A549 (cell line): ENCODE measurements around the gene PDCD10. TPM values are rescaled to one million over a fixed set of nuclear protein-coding genes. Genes with fewer than 3 reads are reported as not detected.
A peak's percentile ranks its signal among the peaks of the same experiment; 100 is the strongest.

Experiments
- ATAC-seq, 2 experiments: fragments of 200-7000 bp in 1 of 2; fragments of >200 bp in 1 of 2; cut with Nextera tagmentation in 1 of 2; cut with Tn5 transposase in 1 of 2; 3 replicates each; pipeline versions ENCODE4 v1.8.0 to v1.9.1; 2018 to 2020; ENCODE audit warnings: mild to moderate bottlenecking in 1 of 2, moderate library complexity in 1 of 2
- CTCF ChIA-PET: fragments of 300-600 bp; sonication (Branson Sonifier 250); formaldehyde crosslinking; extraction: SDS; loops from one replicate; lab custom pipeline; 2021; ENCODE audit warnings: antibody characterized with exemption, inconsistent platforms; lab: Yijun Ruan, JAX
- POLR2A ChIA-PET: fragments of 350-600 bp; formaldehyde crosslinking; extraction: SDS; loops from one replicate; lab custom pipeline; 2021; ENCODE audit warnings: antibody characterized with exemption, inconsistent platforms; lab: Yijun Ruan, JAX
- DNase-seq, 2 experiments: peaks; one replicate each; pipeline versions ENCODE4 v3.0.0 to v3.0.0-alpha.2; 2011 to 2016; ENCODE audit warnings: low read depth in 1 of 2, low spot score in 1 of 2
- FAIRE-seq: peaks from 2 replicates; lab custom pipeline; 2011; peaks lifted over from hg19 to GRCh38; lab: Jason Lieb, UNC
- H3K27ac ChIP-seq, 2 experiments: fragments of >200 bp; sonication (Bioruptor Twin); formaldehyde crosslinking; 3 replicates each; pipeline ENCODE4 v1.5.1; 2016 to 2017
- H3K4me1 ChIP-seq: fragments of >200 bp; sonication (Bioruptor Twin); formaldehyde crosslinking; 3 replicates; pipeline ENCODE4 v1.6.1; 2016
- H3K4me2 ChIP-seq: fragments of >200 bp; sonication (Bioruptor Twin); formaldehyde crosslinking; 3 replicates; pipeline ENCODE4 v1.6.1; 2016
- H3K4me3 ChIP-seq: fragments of >200 bp; sonication (Bioruptor Twin); formaldehyde crosslinking; 3 replicates; pipeline ENCODE4 v1.5.1; 2016
- H3K9me3 ChIP-seq: fragments of >200 bp; sonication (Bioruptor Twin); formaldehyde crosslinking; 3 replicates; pipeline ENCODE4 v1.6.1; 2016
- CBX8 ChIP-seq: fragments of 200-600 bp; sonication (generic); IDR thresholded peaks from 2 replicates; pipeline ENCODE4 v1.6.1; 2016
- EHF ChIP-seq: fragments of 250-450 bp; sonication (Bioruptor Pico); IDR thresholded peaks from 2 replicates; pipeline ENCODE4 v1.5.0; 2020; ENCODE audit warnings: mild to moderate bottlenecking
- EHMT2 ChIP-seq: fragments of 200-600 bp; sonication (generic); IDR thresholded peaks from 2 replicates; pipeline ENCODE4 v1.6.1; 2016; ENCODE audit warnings: antibody characterized with exemption, low read depth, mild to moderate bottlenecking, moderate library complexity
- FOSL2 ChIP-seq, 2 experiments: fragments of 450-650 bp in 1 of 2; fragments of >200 bp in 1 of 2; sonication (Bioruptor Twin) in 1 of 2; formaldehyde crosslinking; IDR thresholded peaks; 2 replicates each; pipeline versions ENCODE4 v1.5.0 to v1.6.1; 2016 to 2020; ENCODE audit warnings: mild to moderate bottlenecking in 1 of 2, moderate library complexity in 1 of 2
- GATA3 ChIP-seq: IDR thresholded peaks from 2 replicates; pipeline ENCODE4 v1.6.1; 2012; ENCODE audit warnings: borderline replicate concordance
- HOXB13 ChIP-seq: fragments of 250-450 bp; sonication (Bioruptor Pico); IDR thresholded peaks from 2 replicates; pipeline ENCODE4 v1.5.0; 2020; ENCODE audit warnings: low read depth, mild to moderate bottlenecking, moderate library complexity
- KDM1A ChIP-seq: fragments of 200-600 bp; sonication (generic); IDR thresholded peaks from 2 replicates; pipeline ENCODE4 v1.6.1; 2016; ENCODE audit warnings: low read depth, mild to moderate bottlenecking
- MAFK ChIP-seq: fragments of 450-650 bp; IDR thresholded peaks from 2 replicates; pipeline ENCODE4 v1.6.1; 2014; ENCODE audit not compliant: partially characterized antibody
- MYC ChIP-seq: IDR thresholded peaks from 2 replicates; pipeline ENCODE4 v1.6.1; 2012; ENCODE audit warnings: mild to moderate bottlenecking, inconsistent platforms, low read length, improper control_type of control experiment, borderline replicate concordance
- PHF8 ChIP-seq: fragments of 200-600 bp; sonication (generic); IDR thresholded peaks from 2 replicates; pipeline ENCODE4 v1.6.1; 2016; ENCODE audit warnings: low read depth, mild to moderate bottlenecking, antibody characterized with exemption, moderate library complexity, borderline replicate concordance
- POLR2A ChIP-seq: IDR thresholded peaks from 2 replicates; pipeline ENCODE4 v1.6.1; 2012; ENCODE audit warnings: mild to moderate bottlenecking, low read length
- RFX5 ChIP-seq: fragments of 450-650 bp; IDR thresholded peaks from 2 replicates; pipeline ENCODE4 v1.7.1; 2014; ENCODE audit warnings: antibody characterized with exemption, mild to moderate bottlenecking, moderate library complexity
- TFCP2L1 ChIP-seq: fragments of 250-450 bp; sonication (Bioruptor Pico); IDR thresholded peaks from 2 replicates; pipeline ENCODE4 v1.5.0; 2021; ENCODE audit warnings: mild to moderate bottlenecking
- TP53 ChIP-seq: fragments of 250-450 bp; sonication (Bioruptor Pico); IDR thresholded peaks from 2 replicates; pipeline ENCODE4 v1.5.0; 2021; ENCODE audit warnings: mild to moderate bottlenecking, moderate library complexity
- ZC3H11A ChIP-seq: fragments of 450-650 bp; IDR thresholded peaks from 2 replicates; pipeline ENCODE4 v1.6.1; 2014; ENCODE audit warnings: antibody characterized with exemption, mild to moderate bottlenecking
- WGBS: methylation state at CpG from one replicate; pipeline ENCODE4 v1.1.6; 2017; ENCODE audit errors: missing lambda C conversion rate; 5-methylcytosine and 5-hydroxymethylcytosine counted together
- polyA plus RNA-seq, 4 experiments: library from polyadenylated mRNA; depleted of rRNA in 3 of 4; stranded (reverse); fragments of >200 nt; fragmentation: RNase III in 1 of 4; extraction: RNeasy Plus Mini Kit Qiagen cat#74134 plus additional on column Dnase treatment in 1 of 4; gene quantifications; 2 replicates in 3 of 4; 3 replicates in 1 of 4; pipeline ENCODE4 v1.2.3, GENCODE V29; 2011 to 2017
- TF ChIP-seq, protein P1 (sequence below): fragments of 200-600 bp; sonication (generic); IDR thresholded peaks from 2 replicates; pipeline ENCODE4 v1.6.1; 2016; ENCODE audit warnings: antibody characterized with exemption, mild to moderate bottlenecking, moderate library complexity
- TF ChIP-seq, protein P2 (sequence below): fragments of 250-450 bp; sonication (Bioruptor Pico); IDR thresholded peaks from 2 replicates; pipeline ENCODE4 v1.5.0; 2020; ENCODE audit warnings: low read depth, mild to moderate bottlenecking, moderate library complexity
- TF ChIP-seq, protein P3 (sequence below): IDR thresholded peaks from 2 replicates; pipeline ENCODE4 v1.6.1; 2012; ENCODE audit warnings: low read depth, borderline replicate concordance

Gene PDCD10
- polyA plus RNA-seq, 2 of the 4 experiments (the other 2 are of a cell fraction): 53.7 to 100 TPM

DNA sequence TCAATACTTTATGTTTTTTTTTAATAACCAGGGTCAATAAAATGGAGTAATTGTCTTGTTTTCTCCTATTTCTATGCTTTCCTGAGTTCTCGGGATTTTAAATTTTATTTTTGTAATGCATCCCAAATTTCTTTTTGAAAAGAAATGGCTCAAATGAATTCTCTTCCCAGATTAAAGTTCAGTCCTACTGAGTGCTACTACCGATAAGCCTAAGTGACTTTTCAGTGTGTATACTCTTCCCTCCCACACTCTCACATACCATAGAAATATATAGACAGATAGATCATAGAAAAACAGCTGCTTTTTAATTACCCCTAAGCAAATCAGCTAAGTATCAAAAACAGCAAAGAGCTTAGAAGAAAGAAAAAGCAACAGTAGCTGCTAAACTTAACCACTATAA, 2.3 kb upstream of the PDCD10 start:
- POLR2A ChIA-PET: no interaction called here
- no peak for TF ChIP-seq POLR2A
- no peak overlapping the region for H3K27ac ChIP-seq
- H3K4me2 ChIP-seq: peak overlapping the region; percentile 93
- H3K4me1 ChIP-seq: peaks cover 23% of the 10 kb centered on the region
- no peak for DNase-seq
- no peak for FAIRE-seq
- H3K9me3 ChIP-seq: no peaks in the 10 kb centered on the region
- WGBS: 70% methylated on average over 2 of the region's 2 CpGs
- CTCF ChIA-PET: no interaction called here
- ATAC-seq: no peak
- no peak overlapping the region; the same call in 2 of the 3 replicates for H3K4me3 ChIP-seq

DNA sequence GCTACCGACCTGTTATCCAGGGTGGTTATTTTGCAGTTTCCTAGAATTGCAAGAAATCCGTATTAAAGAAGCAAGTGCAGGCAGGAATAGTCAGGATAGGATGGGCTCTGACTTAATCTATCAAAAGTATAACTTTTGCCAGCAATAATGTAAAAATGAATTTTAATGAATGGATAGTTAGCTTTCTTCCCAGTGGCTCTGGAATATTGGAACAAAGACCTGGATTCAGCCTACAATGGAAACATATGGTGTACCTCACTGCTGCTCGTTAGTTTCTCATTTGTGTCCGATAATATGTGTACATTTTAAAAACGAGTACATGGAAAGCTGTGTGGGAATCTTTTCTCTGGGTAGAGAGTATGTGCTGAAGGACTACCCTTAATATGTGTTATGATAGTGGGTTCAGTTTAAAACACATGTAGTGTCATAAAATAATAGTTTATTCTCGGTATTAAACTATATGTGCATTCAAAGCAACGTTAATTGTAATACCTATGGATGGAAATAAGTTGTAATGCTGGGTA, 1.6 kb upstream of the PDCD10 start:
- ChIA-PET CTCF (interaction anchor here (1.0 kb wide), 1 partner anchor 52 kb away, joined by 4 read pairs; no protein-coding TSS in a partner anchor), POLR2A (interaction anchor here (1.1 to 1.2 kb wide), 2 partner anchors 12 to 360 kb away, joined by 3 to 4 read pairs; partner anchors contain the start of gene GOLIM4)
- H3K4me1 ChIP-seq: peaks cover 29% of the 10 kb centered on the region
- H3K4me2 ChIP-seq: peak overlapping the region; percentile 93
- WGBS: 2% methylated on average over 7 of the region's 7 CpGs
- peak overlapping the region; percentile 82 for H3K4me3 ChIP-seq
- FAIRE-seq (no peak), ATAC-seq (no peak), DNase-seq (no peak)
- H3K9me3 ChIP-seq: no peaks in the 10 kb centered on the region
- peak overlapping the region; percentile 84 to 92; a peak in 5 of 6 replicates for H3K27ac ChIP-seq
- TF ChIP-seq MYC: no peak
- no peak for TF ChIP-seq ZC3H11A
- no peak for TF ChIP-seq PHF8
- TF ChIP-seq HOXB13: no peak
- TF ChIP-seq, protein P1, sequence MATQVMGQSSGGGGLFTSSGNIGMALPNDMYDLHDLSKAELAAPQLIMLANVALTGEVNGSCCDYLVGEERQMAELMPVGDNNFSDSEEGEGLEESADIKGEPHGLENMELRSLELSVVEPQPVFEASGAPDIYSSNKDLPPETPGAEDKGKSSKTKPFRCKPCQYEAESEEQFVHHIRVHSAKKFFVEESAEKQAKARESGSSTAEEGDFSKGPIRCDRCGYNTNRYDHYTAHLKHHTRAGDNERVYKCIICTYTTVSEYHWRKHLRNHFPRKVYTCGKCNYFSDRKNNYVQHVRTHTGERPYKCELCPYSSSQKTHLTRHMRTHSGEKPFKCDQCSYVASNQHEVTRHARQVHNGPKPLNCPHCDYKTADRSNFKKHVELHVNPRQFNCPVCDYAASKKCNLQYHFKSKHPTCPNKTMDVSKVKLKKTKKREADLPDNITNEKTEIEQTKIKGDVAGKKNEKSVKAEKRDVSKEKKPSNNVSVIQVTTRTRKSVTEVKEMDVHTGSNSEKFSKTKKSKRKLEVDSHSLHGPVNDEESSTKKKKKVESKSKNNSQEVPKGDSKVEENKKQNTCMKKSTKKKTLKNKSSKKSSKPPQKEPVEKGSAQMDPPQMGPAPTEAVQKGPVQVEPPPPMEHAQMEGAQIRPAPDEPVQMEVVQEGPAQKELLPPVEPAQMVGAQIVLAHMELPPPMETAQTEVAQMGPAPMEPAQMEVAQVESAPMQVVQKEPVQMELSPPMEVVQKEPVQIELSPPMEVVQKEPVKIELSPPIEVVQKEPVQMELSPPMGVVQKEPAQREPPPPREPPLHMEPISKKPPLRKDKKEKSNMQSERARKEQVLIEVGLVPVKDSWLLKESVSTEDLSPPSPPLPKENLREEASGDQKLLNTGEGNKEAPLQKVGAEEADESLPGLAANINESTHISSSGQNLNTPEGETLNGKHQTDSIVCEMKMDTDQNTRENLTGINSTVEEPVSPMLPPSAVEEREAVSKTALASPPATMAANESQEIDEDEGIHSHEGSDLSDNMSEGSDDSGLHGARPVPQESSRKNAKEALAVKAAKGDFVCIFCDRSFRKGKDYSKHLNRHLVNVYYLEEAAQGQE: no peak
- TF ChIP-seq, protein P2, sequence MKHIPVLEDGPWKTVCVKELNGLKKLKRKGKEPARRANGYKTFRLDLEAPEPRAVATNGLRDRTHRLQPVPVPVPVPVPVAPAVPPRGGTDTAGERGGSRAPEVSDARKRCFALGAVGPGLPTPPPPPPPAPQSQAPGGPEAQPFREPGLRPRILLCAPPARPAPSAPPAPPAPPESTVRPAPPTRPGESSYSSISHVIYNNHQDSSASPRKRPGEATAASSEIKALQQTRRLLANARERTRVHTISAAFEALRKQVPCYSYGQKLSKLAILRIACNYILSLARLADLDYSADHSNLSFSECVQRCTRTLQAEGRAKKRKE (CRISPR knock-in tag): no peak
- TF ChIP-seq TP53: no peak
- TF ChIP-seq EHMT2: no peak
- TF ChIP-seq MAFK: no peak
- no peak for TF ChIP-seq KDM1A
- TF ChIP-seq CBX8: no peak
- TF ChIP-seq RFX5: no peak
- no peak for TF ChIP-seq FOSL2 (IDR thresholded peaks at IDR 0.05)
- no peak for TF ChIP-seq FOSL2 (CRISPR knock-in tag; IDR thresholded peaks at IDR 0.05)
- no peak for TF ChIP-seq GATA3
- TF ChIP-seq, protein P3, sequence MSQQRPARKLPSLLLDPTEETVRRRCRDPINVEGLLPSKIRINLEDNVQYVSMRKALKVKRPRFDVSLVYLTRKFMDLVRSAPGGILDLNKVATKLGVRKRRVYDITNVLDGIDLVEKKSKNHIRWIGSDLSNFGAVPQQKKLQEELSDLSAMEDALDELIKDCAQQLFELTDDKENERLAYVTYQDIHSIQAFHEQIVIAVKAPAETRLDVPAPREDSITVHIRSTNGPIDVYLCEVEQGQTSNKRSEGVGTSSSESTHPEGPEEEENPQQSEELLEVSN: no peak
- no peak for TF ChIP-seq POLR2A
- no peak for TF ChIP-seq TFCP2L1 (CRISPR knock-in tag)
- TF ChIP-seq EHF (CRISPR knock-in tag): no peak
